T-helper 17 cell (primary cell): ENCODE measurements around the gene FAM111A. TPM values are rescaled to one million over a fixed set of nuclear protein-coding genes. Genes with fewer than 3 reads are reported as not detected.
A peak's percentile ranks its signal among the peaks of the same experiment; 100 is the strongest.

Experiments
- ATAC-seq: fragments of 150-1000 bp; cut with Tn5 transposase; 2 replicates; pipeline ENCODE4 v1.10.0; 2021; ENCODE audit warnings: mild to moderate bottlenecking, moderate library complexity
- DNase-seq, 3 donors: peaks; one replicate each; pipeline versions ENCODE4 v3.0.0 to v3.0.0-alpha.2; 2020 to 2021
- H3K9me3 ChIP-seq: one replicate; pipeline ENCODE4 v1.7.0; 2013; ENCODE audit warnings: low read length, mild to moderate bottlenecking; ENCODE audit not compliant: control insufficient read depth, poor library complexity, severe bottlenecking
- H3K27ac Mint-ChIP-seq: one replicate; pipeline ENCODE4 v1.8.0; 2022; ENCODE audit warnings: mild to moderate bottlenecking, moderate library complexity, mixed read lengths
- H3K27me3 Mint-ChIP-seq: one replicate; pipeline ENCODE4 v1.8.0; 2022; ENCODE audit warnings: mixed read lengths
- H3K36me3 Mint-ChIP-seq: one replicate; pipeline ENCODE4 v1.8.0; 2022; ENCODE audit warnings: low read depth, mixed read lengths
- H3K4me1 Mint-ChIP-seq: one replicate; pipeline ENCODE4 v1.8.0; 2022; ENCODE audit warnings: mild to moderate bottlenecking, mixed read lengths
- H3K4me3 Mint-ChIP-seq: one replicate; pipeline ENCODE4 v1.8.0; 2022; ENCODE audit warnings: mild to moderate bottlenecking, moderate library complexity, mixed read lengths
- total RNA-seq, 4 donors: library from RNA in 2 of 4; stranded (reverse) in 2 of 4; gene quantifications; one replicate each; pipeline ENCODE4 v1.2.3 and lab custom pipeline; 2022 to 2026

FAM111A gene
- total RNA-seq, 2 donors from 2014 or later = 60.5 to 63.6 TPM

DNA sequence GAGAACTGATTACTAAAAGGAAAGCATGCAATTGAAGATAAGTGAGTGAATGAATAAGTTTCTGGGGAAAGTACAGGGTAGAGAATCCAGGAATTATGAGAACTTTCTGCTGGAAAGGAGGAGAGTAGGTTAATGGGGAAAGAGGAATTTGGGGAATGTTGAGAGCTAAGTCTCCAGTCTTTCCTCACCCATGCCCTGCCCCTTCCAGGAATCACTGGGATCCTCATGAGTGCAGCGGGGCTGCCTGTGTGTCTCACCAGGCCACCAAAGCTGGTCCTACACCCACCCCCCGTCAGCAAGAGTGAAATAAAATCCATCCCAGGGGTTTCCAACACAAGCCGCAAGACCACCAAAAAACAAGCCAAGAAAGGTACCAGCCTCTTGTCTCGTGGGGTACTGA lies 46.3 kb downstream of the FAM111A start:
- Mint-ChIP-seq H3K27ac (no peak overlapping the region), H3K36me3 (peaks cover 4% of the 10 kb centered on the region), H3K4me3 (no peak overlapping the region), H3K27me3 (peaks cover 7% of the 10 kb centered on the region), H3K4me1 (peaks cover 2% of the 10 kb centered on the region)
- no peak for ATAC-seq
- H3K9me3 ChIP-seq = no peaks in the 10 kb centered on the region
- no peak for DNase-seq

DNA sequence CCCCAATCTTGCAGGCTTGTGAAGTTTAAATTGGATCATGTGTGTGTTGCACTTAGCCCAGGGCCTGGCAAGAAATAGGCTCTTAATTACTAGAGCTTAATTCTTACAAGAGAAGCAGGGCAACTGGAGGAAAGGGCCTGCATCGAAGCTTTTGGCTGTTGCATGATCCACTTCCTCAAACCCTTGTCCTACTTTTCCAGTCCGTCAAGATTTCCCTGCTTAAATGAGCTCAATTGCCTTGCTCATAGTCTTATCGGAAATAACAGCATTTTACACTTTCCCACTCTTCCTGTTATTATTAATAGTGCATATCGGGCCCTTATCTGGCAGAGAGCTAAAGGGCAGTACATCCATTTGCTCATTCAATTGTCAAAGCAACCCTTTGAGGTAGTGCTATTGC lies 47.3 kb downstream of the FAM111A start:
- peaks cover 4% of the 10 kb centered on the region for H3K36me3 Mint-ChIP-seq
- no peak overlapping the region for H3K27ac Mint-ChIP-seq
- ATAC-seq (no peak), DNase-seq (no peak)
- H3K4me1 Mint-ChIP-seq = peaks cover 2% of the 10 kb centered on the region
- peaks cover 7% of the 10 kb centered on the region for H3K27me3 Mint-ChIP-seq
- no peaks in the 10 kb centered on the region for H3K9me3 ChIP-seq
- no peak overlapping the region for H3K4me3 Mint-ChIP-seq

GRCh38 chr11:59191095-59191494 lies 48.4 kb downstream of the FAM111A start:
- peaks cover 7% of the 10 kb centered on the region for H3K27me3 Mint-ChIP-seq
- H3K27ac Mint-ChIP-seq = no peak overlapping the region
- peaks cover 6% of the 10 kb centered on the region for H3K36me3 Mint-ChIP-seq
- ATAC-seq (no peak), DNase-seq (no peak)
- peaks cover 4% of the 10 kb centered on the region for H3K4me1 Mint-ChIP-seq
- no peak overlapping the region for H3K4me3 Mint-ChIP-seq
- H3K9me3 ChIP-seq = no peaks in the 10 kb centered on the region

- H3K4me3 Mint-ChIP-seq = no peak overlapping the region
- DNase-seq (no peak), ATAC-seq (no peak)
- peaks cover 6% of the 10 kb centered on the region for H3K36me3 Mint-ChIP-seq
- peaks cover 4% of the 10 kb centered on the region for H3K4me1 Mint-ChIP-seq
- H3K27me3 Mint-ChIP-seq = peaks cover 7% of the 10 kb centered on the region
- H3K9me3 ChIP-seq = no peaks in the 10 kb centered on the region
- H3K27ac Mint-ChIP-seq = no peak overlapping the region
These were observed 49.2 kb downstream of the FAM111A start for GRCh38 chr11:59191890-59192289.

DNA sequence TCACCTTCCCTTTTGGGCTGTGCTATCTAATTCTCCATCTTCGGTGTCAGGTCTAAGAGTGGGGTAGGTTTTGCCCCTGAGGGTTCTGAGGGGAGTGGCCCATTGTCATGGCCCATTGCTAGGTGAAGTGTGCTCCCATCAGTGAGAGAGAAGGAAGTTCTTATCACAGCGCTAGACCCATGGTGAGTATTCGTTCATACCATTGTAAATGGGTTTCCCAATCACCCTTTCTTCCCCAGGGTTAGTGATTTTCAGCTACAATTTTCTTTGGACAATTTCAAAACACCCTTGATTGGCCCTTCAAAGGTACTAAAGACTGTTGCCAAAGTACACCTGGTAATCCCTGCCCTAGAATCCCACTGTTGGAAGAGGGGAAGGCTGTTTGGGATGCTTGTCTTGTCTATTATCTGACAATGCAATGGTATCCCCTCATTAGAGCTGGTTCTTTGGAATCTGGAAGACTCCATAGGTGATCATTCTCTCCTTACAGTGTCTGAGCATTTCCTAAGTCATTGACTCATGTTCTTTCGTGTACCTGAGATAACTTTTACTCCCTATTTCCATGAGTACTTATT lies 49.9 kb downstream of the FAM111A start:
- peaks cover 6% of the 10 kb centered on the region for H3K36me3 Mint-ChIP-seq
- H3K9me3 ChIP-seq = no peaks in the 10 kb centered on the region
- DNase-seq (no peak), ATAC-seq (no peak)
- no peak overlapping the region for H3K4me3 Mint-ChIP-seq
- H3K4me1 Mint-ChIP-seq = peaks cover 4% of the 10 kb centered on the region
- H3K27me3 Mint-ChIP-seq = peaks cover under 1% of the 10 kb centered on the region
- no peak overlapping the region for H3K27ac Mint-ChIP-seq

GRCh38 chr11:59193587-59194130 lies 51.0 kb downstream of the FAM111A start:
- H3K27ac Mint-ChIP-seq = no peak overlapping the region
- DNase-seq = no peak
- H3K4me3 Mint-ChIP-seq = no peak overlapping the region
- H3K4me1 Mint-ChIP-seq = peaks cover 3% of the 10 kb centered on the region
- peaks cover 5% of the 10 kb centered on the region for H3K36me3 Mint-ChIP-seq
- no peak for ATAC-seq
- no peaks in the 10 kb centered on the region for H3K27me3 Mint-ChIP-seq
- H3K9me3 ChIP-seq = no peaks in the 10 kb centered on the region

DNA sequence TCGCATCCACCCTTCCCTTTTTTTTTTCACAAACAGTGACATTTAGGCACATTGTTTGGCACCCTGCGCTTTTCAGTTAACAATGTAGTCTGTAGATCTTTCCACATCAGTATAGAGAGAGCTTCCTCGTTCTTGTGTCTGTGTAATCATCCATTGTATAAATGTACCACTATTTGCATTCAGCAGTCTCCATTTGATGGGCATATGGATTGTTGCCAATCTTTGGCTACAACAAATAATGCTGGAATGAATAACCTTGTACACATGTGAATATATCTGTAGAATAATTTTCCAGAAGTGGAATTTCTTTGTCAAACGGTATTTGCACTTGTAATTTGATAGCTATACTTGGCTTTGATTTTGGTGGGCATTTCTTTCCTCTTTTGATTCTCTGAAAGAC lies 52.9 kb downstream of the FAM111A start:
- Mint-ChIP-seq H3K4me1 (peaks cover 11% of the 10 kb centered on the region), H3K27ac (no peak overlapping the region), H3K36me3 (peaks cover 3% of the 10 kb centered on the region), H3K4me3 (no peak overlapping the region), H3K27me3 (no peaks in the 10 kb centered on the region)
- ATAC-seq = no peak
- DNase-seq = no peak
- H3K9me3 ChIP-seq = no peaks in the 10 kb centered on the region

GRCh38 chr11:59196777-59197176 lies 54.1 kb downstream of the FAM111A start:
- no peak overlapping the region for H3K4me3 Mint-ChIP-seq
- no peak for ATAC-seq
- no peak overlapping the region for H3K27ac Mint-ChIP-seq
- H3K9me3 ChIP-seq = no peaks in the 10 kb centered on the region
- DNase-seq = no peak
- peaks cover 4% of the 10 kb centered on the region for H3K36me3 Mint-ChIP-seq
- H3K27me3 Mint-ChIP-seq = no peaks in the 10 kb centered on the region
- H3K4me1 Mint-ChIP-seq = peaks cover 12% of the 10 kb centered on the region

DNA sequence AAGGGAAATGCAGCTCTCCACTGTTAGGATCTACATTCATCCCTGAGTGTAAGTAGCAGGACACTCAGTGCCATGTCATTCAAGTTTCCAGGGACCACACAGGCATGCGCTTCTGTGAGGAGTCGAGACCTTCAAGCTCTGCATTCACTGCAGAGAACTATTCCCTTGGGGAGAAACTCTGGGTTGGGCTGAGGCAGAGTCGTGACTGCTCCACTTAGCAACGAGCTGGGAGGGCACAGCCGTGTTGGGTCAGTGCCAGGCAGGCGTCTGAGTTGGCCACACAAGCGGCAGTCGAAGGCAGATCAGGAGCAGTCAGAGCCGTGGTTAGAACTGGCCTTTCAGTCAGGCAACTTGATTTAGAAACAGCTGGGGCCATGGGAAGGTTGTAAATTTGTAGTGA lies 55.3 kb downstream of the FAM111A start:
- no peaks in the 10 kb centered on the region for H3K9me3 ChIP-seq
- Mint-ChIP-seq H3K27ac (peak overlapping the region; percentile 49), H3K36me3 (peaks cover 4% of the 10 kb centered on the region), H3K4me3 (no peak overlapping the region), H3K4me1 (peaks cover 13% of the 10 kb centered on the region), H3K27me3 (no peaks in the 10 kb centered on the region)
- ATAC-seq = no peak
- DNase-seq = no peak

DNA sequence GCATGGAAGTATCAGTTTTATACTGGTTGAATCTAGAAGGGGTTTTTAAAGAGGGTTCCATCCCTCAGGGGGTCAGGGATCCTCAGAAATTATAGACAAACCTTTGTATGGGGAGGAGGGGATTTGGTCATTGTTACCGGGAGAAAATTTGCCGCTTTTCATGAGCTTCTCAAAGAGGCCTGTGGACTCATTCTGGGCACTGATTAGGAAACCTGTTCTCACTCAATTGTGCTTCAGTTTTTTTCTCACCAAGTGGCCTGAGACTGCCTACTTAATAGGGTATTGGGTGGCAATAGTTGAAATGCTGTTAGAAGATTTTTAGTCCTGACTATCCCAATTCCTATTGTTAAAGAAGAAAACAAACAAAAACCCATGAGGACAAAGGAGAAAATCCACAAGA lies 56.1 kb downstream of the FAM111A start:
- Mint-ChIP-seq H3K36me3 (peaks cover 4% of the 10 kb centered on the region), H3K27me3 (no peaks in the 10 kb centered on the region), H3K4me1 (peaks cover 13% of the 10 kb centered on the region), H3K4me3 (no peak overlapping the region), H3K27ac (no peak overlapping the region)
- DNase-seq (no peak), ATAC-seq (no peak)
- H3K9me3 ChIP-seq = no peaks in the 10 kb centered on the region

GRCh38 chr11:59199546-59200422 lies 57.1 kb downstream of the FAM111A start:
- Mint-ChIP-seq H3K4me1 (peaks cover 13% of the 10 kb centered on the region), H3K4me3 (no peak overlapping the region), H3K27ac (peak overlapping the region; percentile 67), H3K36me3 (peaks cover 4% of the 10 kb centered on the region), H3K27me3 (no peaks in the 10 kb centered on the region)
- DNase-seq = no peak
- no peaks in the 10 kb centered on the region for H3K9me3 ChIP-seq
- ATAC-seq = peak; percentile 87

DNA sequence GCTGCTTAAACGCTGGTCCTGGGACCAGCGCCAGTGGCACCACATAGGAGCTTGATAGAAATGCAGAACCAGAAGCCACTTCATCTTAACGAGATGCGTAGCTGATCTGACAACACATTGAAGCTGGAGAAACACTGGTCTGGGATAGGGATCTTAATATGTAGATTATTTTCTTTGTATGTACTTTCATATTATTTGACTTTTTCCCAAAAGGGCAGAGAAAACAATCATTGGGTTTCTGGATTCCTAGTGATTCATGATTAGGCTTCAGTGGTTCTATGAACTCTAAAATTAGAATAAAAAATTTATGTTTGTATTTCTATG lies 57.7 kb downstream of the FAM111A start:
- no peak overlapping the region for H3K4me3 Mint-ChIP-seq
- peak; percentile 49 for ATAC-seq

GRCh38 chr11:59201353-59201752 lies 58.7 kb downstream of the FAM111A start:
- Mint-ChIP-seq H3K27ac (peak overlapping the region; percentile 67), H3K27me3 (no peaks in the 10 kb centered on the region), H3K4me1 (peaks cover 11% of the 10 kb centered on the region), H3K36me3 (peaks cover 2% of the 10 kb centered on the region), H3K4me3 (no peak overlapping the region)
- no peak for ATAC-seq
- no peaks in the 10 kb centered on the region for H3K9me3 ChIP-seq
- no peak for DNase-seq

More for the DNA sequence above, 57.7 kb downstream of the FAM111A start:
- peaks cover 3% of the 10 kb centered on the region for H3K36me3 Mint-ChIP-seq
- H3K27ac Mint-ChIP-seq = peak overlapping the region; percentile 67
- H3K27me3 Mint-ChIP-seq = no peaks in the 10 kb centered on the region
- no peaks in the 10 kb centered on the region for H3K9me3 ChIP-seq
- no peak for DNase-seq
- H3K4me1 Mint-ChIP-seq = peaks cover 13% of the 10 kb centered on the region
